Stomach (tissue), 4 donors: ENCODE measurements around the gene IFT22.

Experiments used
- CTCF ChIP-seq, 7 experiments: fragments of 450-650 bp in 4 of 7; fragments of 200-600 bp in 3 of 7; sonication (generic) in 3 of 7; IDR thresholded peaks; one replicate each; pipeline ENCODE4 v1.5.1; 2016 to 2019; ENCODE audit warnings: antibody characterized with exemption in 7 of 7, control low read depth in 2 of 7, mild to moderate bottlenecking in 1 of 7
- POLR2A ChIP-seq, 4 donors: fragments of 450-650 bp; IDR thresholded peaks; one replicate each; pipeline ENCODE4 v1.6.1; 2016; ENCODE audit warnings: antibody characterized with exemption in 4 of 4, control low read depth in 2 of 4, mild to moderate bottlenecking in 1 of 4, moderate library complexity in 1 of 4

- TF ChIP-seq CTCF (IDR thresholded peaks at IDR 0.05) (no peak), POLR2A (IDR thresholded peaks at IDR 0.05) (no peak)
These were observed 18.8 kb upstream of the IFT22 start for GRCh38 chr7:101340379-101340778.
